Breast epithelium (tissue), 4 donors: ENCODE measurements around the gene ETDB. TPM values are rescaled to one million over a fixed set of nuclear protein-coding genes. Genes with fewer than 3 reads are reported as not detected.
A peak's percentile ranks its signal among the peaks of the same experiment; 100 is the strongest.

Experiments used
- DNase-seq, 2 donors: peaks; one replicate each; pipeline ENCODE4 v3.0.0-alpha.2; 2019; ENCODE audit warnings: low spot score in 2 of 2
- H3K27ac ChIP-seq, 2 donors: fragments of 200-600 bp; sonication (generic) in 1 of 2; one replicate each; pipeline ENCODE4 v1.5.1; 2016 to 2019; ENCODE audit warnings: mild to moderate bottlenecking in 1 of 2
- H3K27me3 ChIP-seq, 2 donors: fragments of 200-600 bp; sonication (generic) in 1 of 2; one replicate each; pipeline versions ENCODE4 v1.5.1 to v1.6.0; 2017 to 2019; ENCODE audit warnings: control low read depth in 1 of 2, mild to moderate bottlenecking in 1 of 2
- H3K36me3 ChIP-seq: fragments of 200-600 bp; one replicate; pipeline ENCODE4 v1.5.1; 2019
- H3K4me1 ChIP-seq, 2 donors: fragments of 200-600 bp; sonication (generic); one replicate each; pipeline ENCODE4 v1.5.1; 2016 to 2019; ENCODE audit warnings: control low read depth in 1 of 2
- H3K4me3 ChIP-seq, 3 donors: fragments of 200-600 bp; sonication (generic); 1 replicate in 2 of 3; 2 replicates in 1 of 3; pipeline ENCODE4 v1.5.1; 2016 to 2019; ENCODE audit warnings: mild to moderate bottlenecking in 3 of 3, moderate library complexity in 2 of 3
- H3K9me3 ChIP-seq, 2 donors: fragments of 200-600 bp; sonication (generic) in 1 of 2; one replicate each; pipeline ENCODE4 v1.5.1; 2016 to 2019; ENCODE audit warnings: control low read depth in 1 of 2
- CTCF ChIP-seq, 3 donors: fragments of 450-650 bp; IDR thresholded peaks; one replicate each; pipeline ENCODE4 v1.5.1; 2016 to 2017; ENCODE audit warnings: antibody characterized with exemption in 3 of 3, mild to moderate bottlenecking in 3 of 3, moderate library complexity in 3 of 3
- POLR2A ChIP-seq: fragments of 450-650 bp; IDR thresholded peaks from one replicate; pipeline ENCODE4 v1.6.1; 2016; ENCODE audit warnings: antibody characterized with exemption, mild to moderate bottlenecking, moderate library complexity
- POLR2AphosphoS5 ChIP-seq, 3 donors: sonication (generic); formaldehyde crosslinking; IDR thresholded peaks; one replicate each; pipeline ENCODE4 v1.6.1; 2017; ENCODE audit warnings: antibody characterized with exemption in 3 of 3
- intact Hi-C: fragments of 100-400 bp; cut with DNase I; formaldehyde crosslinking; loops from one replicate; pipeline ENCODE4 v1.15.1; 2023; ENCODE audit warnings: low total_unique reads
- total RNA-seq, 3 donors: library from RNA; depleted of rRNA; stranded (reverse); fragments of >200 nt; gene quantifications; one replicate each; pipeline ENCODE4 v1.1.0, GENCODE V29; 2016

Gene ETDB
- total RNA-seq, 3 donors from 2014 or later = not detected

- no peaks in the 10 kb centered on the region for H3K4me1 ChIP-seq
- no peak overlapping the region for H3K4me3 ChIP-seq
- intact Hi-C loops = no loop called here
- TF ChIP-seq POLR2A (no peak), CTCF (IDR thresholded peaks at IDR 0.05) (no peak)
- no peaks in the 10 kb centered on the region for H3K36me3 ChIP-seq
- no peaks in the 10 kb centered on the region for H3K9me3 ChIP-seq
- no peak for DNase-seq
- H3K27me3 ChIP-seq = peaks cover 0 to 38% of the 10 kb centered on the region in 2 donors
- no peak overlapping the region for H3K27ac ChIP-seq
These were observed 31.2 kb downstream of the ETDB start for GRCh38 chrX:135089126-135089525.

DNA sequence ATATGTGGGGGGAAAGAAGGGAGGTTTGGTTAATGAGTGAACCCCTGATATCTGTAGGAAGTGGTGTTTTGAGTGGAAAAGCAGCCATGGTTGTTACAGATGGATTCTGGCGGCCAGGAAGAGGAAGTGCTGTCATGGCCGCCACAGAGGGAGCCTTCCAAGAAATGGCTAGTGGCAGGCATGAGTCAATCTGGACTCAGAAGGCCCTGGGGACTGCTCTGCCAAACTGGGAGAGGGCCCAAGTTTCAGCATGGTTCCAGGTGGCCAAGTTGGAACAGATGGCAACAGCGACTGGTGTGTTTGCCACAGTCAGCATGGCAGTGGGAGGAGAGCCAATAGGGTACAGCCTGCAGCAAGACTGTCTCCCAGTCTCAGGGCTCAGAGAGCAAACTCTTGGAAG, 32.5 kb downstream of the ETDB start:
- no peak overlapping the region for H3K27ac ChIP-seq
- H3K27me3 ChIP-seq = peaks cover 0 to 33% of the 10 kb centered on the region in 2 donors
- no peaks in the 10 kb centered on the region for H3K4me1 ChIP-seq
- DNase-seq = no peak
- TF ChIP-seq CTCF (IDR thresholded peaks at IDR 0.05) = no peak
- TF ChIP-seq POLR2AphosphoS5 (IDR thresholded peaks at IDR 0.05) = no peak
- TF ChIP-seq POLR2A = no peak
- no peaks in the 10 kb centered on the region for H3K36me3 ChIP-seq
- no peaks in the 10 kb centered on the region for H3K9me3 ChIP-seq
- intact Hi-C loops = no loop called here
- no peak overlapping the region for H3K4me3 ChIP-seq

- intact Hi-C loops = no loop called here
- DNase-seq = no peak
- TF ChIP-seq POLR2A = no peak
- TF ChIP-seq POLR2AphosphoS5 (IDR thresholded peaks at IDR 0.05) = no peak
- peak in 2 of 3 donors; percentile 34 to 44 for TF ChIP-seq CTCF (IDR thresholded peaks at IDR 0.05)
These were observed 34.0 kb downstream of the ETDB start for GRCh38 chrX:135086197-135086854.

DNA sequence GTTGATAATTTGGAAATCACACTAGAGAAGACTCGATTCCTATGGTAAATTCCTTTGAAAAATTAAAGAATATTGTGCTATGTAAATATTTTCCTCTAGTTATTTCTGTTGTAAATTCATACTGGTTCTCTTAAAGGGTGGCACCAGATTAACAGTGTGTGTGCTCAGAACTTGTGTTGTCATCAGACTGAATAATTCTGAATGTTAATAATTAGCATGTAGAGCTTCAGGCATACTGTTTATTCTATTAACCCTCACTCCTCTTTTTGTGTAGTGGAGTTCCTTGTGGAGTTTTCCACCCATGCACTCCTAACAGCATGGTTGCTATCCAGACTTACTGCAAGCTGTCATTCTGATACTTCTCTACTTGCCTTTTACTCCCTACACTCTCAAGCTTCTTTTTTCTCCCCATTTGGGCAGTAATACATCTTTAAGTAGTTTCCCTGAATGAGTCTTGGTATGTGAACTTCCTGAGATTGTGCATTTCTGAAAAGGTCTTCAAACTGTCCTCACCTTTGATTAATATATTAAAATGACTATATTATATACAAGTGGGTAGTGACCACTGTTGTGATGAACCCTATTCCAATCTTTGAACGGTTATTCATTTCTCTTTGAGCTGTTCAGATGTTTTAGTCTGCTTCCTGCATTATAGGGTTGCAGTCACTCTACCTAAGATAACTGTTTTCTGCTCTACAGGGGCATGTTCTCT, 38.5 kb downstream of the ETDB start:
- Histone ChIP-seq H3K27me3 (peaks cover 0 to 42% of the 10 kb centered on the region in 2 donors), H3K9me3 (no peaks in the 10 kb centered on the region), H3K36me3 (no peaks in the 10 kb centered on the region), H3K4me3 (no peak overlapping the region), H3K4me1 (no peaks in the 10 kb centered on the region), H3K27ac (no peak overlapping the region)
- intact Hi-C loops = no loop called here
- no peak for TF ChIP-seq POLR2AphosphoS5 (IDR thresholded peaks at IDR 0.05)
- no peak for TF ChIP-seq CTCF (IDR thresholded peaks at IDR 0.05)
- TF ChIP-seq POLR2A = no peak
- DNase-seq = no peak

More at GRCh38 chrX:135086197-135086854, 34.0 kb downstream of the ETDB start:
- H3K4me3 ChIP-seq = no peak overlapping the region
- no peaks in the 10 kb centered on the region for H3K4me1 ChIP-seq
- H3K9me3 ChIP-seq = no peaks in the 10 kb centered on the region
- no peaks in the 10 kb centered on the region for H3K36me3 ChIP-seq
- H3K27ac ChIP-seq = no peak overlapping the region
- H3K27me3 ChIP-seq = peaks cover 0 to 30% of the 10 kb centered on the region in 2 donors

Other genes with a start within 250 kb of the ETDB start
- 10 to 100 TPM; 13.8 to 18.3 (median 17.6) TPM for gene MOSPD1, start 205.3 kb downstream of the ETDB start, total RNA-seq
- gene SMIM10, start 129.5 kb downstream of the ETDB start, total RNA-seq = 1 to 10 TPM; 2.3 to 6.2 (median 4.5) TPM
- gene RTL8B, start 98.0 kb downstream of the ETDB start, total RNA-seq = 1 to 10 TPM; 6.2 to 7.2 (median 6.3) TPM
- gene RTL8C, start 88.2 kb downstream of the ETDB start, total RNA-seq = 10 to 100 TPM; 31.2 to 49.1 (median 37.0) TPM
- 10 to 100 TPM; 12.9 to 18.0 (median 16.3) TPM for gene RTL8A, start 68.4 kb downstream of the ETDB start, total RNA-seq
- 1 to 10 TPM in 2 of 3 donors, under 1 TPM in 1; 0.98 to 4.1 (median 1.4) TPM for gene SMIM10L2B, start 21.8 kb downstream of the ETDB start, total RNA-seq
- not detected for gene CT55, start 50.9 kb upstream of the ETDB start, total RNA-seq
- not detected for gene ETDA, start 131.5 kb upstream of the ETDB start, total RNA-seq
- not detected for gene ETDC, start 189.0 kb upstream of the ETDB start, total RNA-seq
- gene ZNF75D, start 223.6 kb upstream of the ETDB start, total RNA-seq = 10 to 100 TPM; 10.4 to 13.6 (median 10.5) TPM
- gene ZNF449, start 224.3 kb upstream of the ETDB start, total RNA-seq = 10 to 100 TPM in 1 of 3 donors, 1 to 10 TPM in 2; 5.1 to 10.4 (median 9.5) TPM